ENCODE measurements around the gene PTPRG. TPM values are rescaled to one million over a fixed set of nuclear protein-coding genes. Genes with fewer than 3 reads are reported as not detected.

The PTPRG gene
- total and polyA plus RNA-seq, 2 donors (not counting 3 experiments of a cell fraction or from before 2014, with no cell fraction given): 8.9 to 39.1 TPM

DNA sequence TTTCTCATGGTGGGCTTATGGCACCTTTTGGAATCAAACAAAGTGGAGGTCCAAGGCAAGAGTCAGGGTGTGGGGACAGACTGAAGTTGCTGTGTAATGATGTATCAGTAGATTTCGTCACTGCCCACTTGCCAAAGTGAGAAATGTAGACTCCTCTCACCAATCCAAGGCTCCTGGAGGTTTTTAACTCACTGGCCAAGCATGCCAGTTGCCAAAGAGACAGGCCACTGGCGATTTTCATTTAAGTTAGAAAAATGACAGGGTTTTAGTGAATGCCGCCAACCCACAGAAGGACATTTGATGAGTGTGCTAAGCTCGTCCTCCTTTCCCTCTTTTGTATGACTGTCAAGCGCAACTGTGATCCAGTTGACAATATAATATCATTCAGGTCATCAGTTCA is 602.8 kb downstream of the PTPRG start:
- Histone ChIP-seq H3K9me3 (replicated peaks; ENCODE audit: control insufficient read depth, insufficient read depth, low read length) (no peaks in the 10 kb centered on the region), H3K4me3 (replicated peaks in 1 of 3; ENCODE audit: insufficient read depth in 1 of 3, low read depth in 1 of 3, low read length in 3 of 3) (no peak overlapping the region), H3K4me1 (ENCODE audit: control insufficient read depth, extremely low read depth, insufficient read depth, low read length) (peaks cover 29% of the 10 kb centered on the region), H3K79me2 (ENCODE audit: control insufficient read depth, insufficient read depth, low read length) (no peaks in the 10 kb centered on the region), H3K27ac (ENCODE audit: insufficient read depth, low read depth, low read length) (no peak overlapping the region), H4K20me1 (replicated peaks; ENCODE audit: control insufficient read depth, extremely low read depth, insufficient read depth, low read length) (no peaks in the 10 kb centered on the region), H3K27me3 (ENCODE audit: control insufficient read depth in 2 of 2, insufficient read depth in 2 of 2, low read length in 2 of 2) (no peaks in the 10 kb centered on the region), H2AFZ (ENCODE audit: low read depth, low read length) (no peak overlapping the region), H3K9me1 (replicated peaks; ENCODE audit: control insufficient read depth, extremely low read depth, insufficient read depth, low read length) (no peaks in the 10 kb centered on the region), H3K4me2 (ENCODE audit: insufficient read depth, low read length) (no peak overlapping the region), H3K36me3 (ENCODE audit: control insufficient read depth in 2 of 2, extremely low read depth in 1 of 2, insufficient read depth in 2 of 2, low read length in 2 of 2) (no peaks in the 10 kb centered on the region), H3K9ac (replicated peaks; ENCODE audit: extremely low read depth, insufficient read depth, low read length) (no peak overlapping the region)
- no TSS peak for BruUV-seq (replicated peaks)
- DNase-seq (ENCODE audit: low read depth, low spot score) (no peak), FAIRE-seq (no peak)
- CTCF ChIA-PET: no interaction called here
- dilution Hi-C loops (cut with MboI; ENCODE audit: extremely low pct_ligation_motif_present, low sequenced_read_pairs): no loop called here
- no peak for TF ChIP-seq EZH2 (IDR thresholded peaks at IDR 0.05; ENCODE audit: borderline replicate concordance, low read depth, low read length, severe bottlenecking)
- TF ChIP-seq, protein P1, sequence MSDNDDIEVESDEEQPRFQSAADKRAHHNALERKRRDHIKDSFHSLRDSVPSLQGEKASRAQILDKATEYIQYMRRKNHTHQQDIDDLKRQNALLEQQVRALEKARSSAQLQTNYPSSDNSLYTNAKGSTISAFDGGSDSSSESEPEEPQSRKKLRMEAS (IDR thresholded peaks at IDR 0.05; ENCODE audit: insufficient read depth, insufficient read length): no peak
- POLR2A ChIA-PET: no interaction called here
- intact Hi-C loops (cut with micrococcal nuclease): no loop called here

DNA sequence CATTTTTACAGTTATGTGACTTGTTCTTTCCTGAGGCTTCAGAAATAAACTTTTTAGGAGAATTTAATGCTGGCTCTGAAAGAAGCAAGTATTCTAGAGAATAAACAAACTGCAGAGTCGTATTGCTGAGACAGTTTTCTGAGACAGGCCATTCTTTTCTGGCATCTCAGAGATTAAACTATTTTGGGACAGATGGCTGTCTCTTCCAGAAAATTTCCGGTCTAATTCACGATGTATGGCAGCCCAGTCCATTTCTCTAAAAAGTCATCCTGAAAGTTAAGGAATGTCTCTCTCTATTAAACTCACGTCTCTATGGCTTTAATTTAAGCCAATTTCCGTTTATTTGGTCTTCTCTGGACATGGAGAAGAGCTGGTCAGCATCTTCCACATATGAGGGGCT is 603.4 kb downstream of the PTPRG start:
- POLR2A ChIA-PET: no interaction called here
- no peak overlapping the region for H3K4me2 ChIP-seq (ENCODE audit: insufficient read depth, low read length)
- H3K79me2 ChIP-seq (ENCODE audit: control insufficient read depth, insufficient read depth, low read length): no peaks in the 10 kb centered on the region
- H3K27me3 ChIP-seq (ENCODE audit: control insufficient read depth in 2 of 2, insufficient read depth in 2 of 2, low read length in 2 of 2): no peaks in the 10 kb centered on the region
- no peak overlapping the region for H3K27ac ChIP-seq (ENCODE audit: insufficient read depth, low read depth, low read length)
- no peak overlapping the region for H3K4me3 ChIP-seq (replicated peaks in 1 of 3; ENCODE audit: insufficient read depth in 1 of 3, low read depth in 1 of 3, low read length in 3 of 3)
- TF ChIP-seq, protein P2, sequence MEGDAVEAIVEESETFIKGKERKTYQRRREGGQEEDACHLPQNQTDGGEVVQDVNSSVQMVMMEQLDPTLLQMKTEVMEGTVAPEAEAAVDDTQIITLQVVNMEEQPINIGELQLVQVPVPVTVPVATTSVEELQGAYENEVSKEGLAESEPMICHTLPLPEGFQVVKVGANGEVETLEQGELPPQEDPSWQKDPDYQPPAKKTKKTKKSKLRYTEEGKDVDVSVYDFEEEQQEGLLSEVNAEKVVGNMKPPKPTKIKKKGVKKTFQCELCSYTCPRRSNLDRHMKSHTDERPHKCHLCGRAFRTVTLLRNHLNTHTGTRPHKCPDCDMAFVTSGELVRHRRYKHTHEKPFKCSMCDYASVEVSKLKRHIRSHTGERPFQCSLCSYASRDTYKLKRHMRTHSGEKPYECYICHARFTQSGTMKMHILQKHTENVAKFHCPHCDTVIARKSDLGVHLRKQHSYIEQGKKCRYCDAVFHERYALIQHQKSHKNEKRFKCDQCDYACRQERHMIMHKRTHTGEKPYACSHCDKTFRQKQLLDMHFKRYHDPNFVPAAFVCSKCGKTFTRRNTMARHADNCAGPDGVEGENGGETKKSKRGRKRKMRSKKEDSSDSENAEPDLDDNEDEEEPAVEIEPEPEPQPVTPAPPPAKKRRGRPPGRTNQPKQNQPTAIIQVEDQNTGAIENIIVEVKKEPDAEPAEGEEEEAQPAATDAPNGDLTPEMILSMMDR (IDR thresholded peaks at IDR 0.05; ENCODE audit: extremely low read depth in 1 of 2, insufficient read depth in 1 of 2, low read depth in 1 of 2, low read length in 2 of 2): no peak
- TF ChIP-seq FOS (IDR thresholded peaks at IDR 0.05; ENCODE audit: borderline replicate concordance, insufficient read depth, low read length) (no peak), JUN (IDR thresholded peaks at IDR 0.05; ENCODE audit: borderline replicate concordance, insufficient read depth, insufficient read length, low read depth) (no peak), POLR2AphosphoS5 (IDR thresholded peaks at IDR 0.05; ENCODE audit: insufficient read depth, low read depth, low read length) (no peak), POLR2A (IDR thresholded peaks at IDR 0.05; ENCODE audit: low read depth, low read length) (no peak), EZH2 (IDR thresholded peaks at IDR 0.05; ENCODE audit: borderline replicate concordance, low read depth, low read length, severe bottlenecking) (no peak), MYC (IDR thresholded peaks at IDR 0.05; ENCODE audit: low read depth, low read length) (no peak), GATA2 (IDR thresholded peaks at IDR 0.05; ENCODE audit: insufficient read depth, insufficient read length, low read depth, low read length) (no peak)
- TF ChIP-seq, protein P1 (IDR thresholded peaks at IDR 0.05; ENCODE audit: insufficient read depth, insufficient read length): no peak
- FAIRE-seq (no peak), DNase-seq (ENCODE audit: low read depth, low spot score) (no peak)
- no TSS peak for BruUV-seq (replicated peaks)
- dilution Hi-C loops (cut with MboI; ENCODE audit: extremely low pct_ligation_motif_present, low sequenced_read_pairs): no loop called here
- H2AFZ ChIP-seq (ENCODE audit: low read depth, low read length): no peak overlapping the region
- H3K4me1 ChIP-seq (ENCODE audit: control insufficient read depth, extremely low read depth, insufficient read depth, low read length): peaks cover 29% of the 10 kb centered on the region
- H4K20me1 ChIP-seq (replicated peaks; ENCODE audit: control insufficient read depth, extremely low read depth, insufficient read depth, low read length): no peaks in the 10 kb centered on the region
- CTCF ChIA-PET: no interaction called here
- H3K9ac ChIP-seq (replicated peaks; ENCODE audit: extremely low read depth, insufficient read depth, low read length): no peak overlapping the region
- no peaks in the 10 kb centered on the region for H3K9me3 ChIP-seq (replicated peaks; ENCODE audit: control insufficient read depth, insufficient read depth, low read length)
- intact Hi-C loops (cut with micrococcal nuclease): no loop called here
- H3K36me3 ChIP-seq (ENCODE audit: control insufficient read depth in 2 of 2, extremely low read depth in 1 of 2, insufficient read depth in 2 of 2, low read length in 2 of 2): no peaks in the 10 kb centered on the region
- H3K9me1 ChIP-seq (replicated peaks; ENCODE audit: control insufficient read depth, extremely low read depth, insufficient read depth, low read length): no peaks in the 10 kb centered on the region
